Panc1 (cell line): ENCODE data around the gene ERCC5. TPM values are rescaled to one million over a fixed set of nuclear protein-coding genes. Genes with fewer than 3 reads are reported as not detected.

ENCODE experiments used
- ATAC-seq: fragments of 200-7000 bp; cut with Tn5 transposase; 2 replicates; pipeline ENCODE4 v1.9.1; 2020; ENCODE audit warnings: mild to moderate bottlenecking, moderate library complexity
- BruUV-seq: library from RNA; stranded (reverse); fragments of 400-500 nt; replicated peaks from 2 replicates; lab custom pipeline; 2021; lab: Mats Ljungman, UMichigan
- CTCF ChIA-PET: fragments of 300-600 bp; sonication (Branson Sonifier 250); formaldehyde crosslinking; loops from one replicate; lab custom pipeline; 2022; ENCODE audit warnings: antibody characterized with exemption; lab: Charles Lee
- POLR2A ChIA-PET: fragments of 300-600 bp; sonication (Branson Sonifier 250); formaldehyde crosslinking; loops from one replicate; lab custom pipeline; 2022; ENCODE audit warnings: antibody characterized with exemption; lab: Charles Lee
- DNase-seq: peaks from one replicate; pipeline ENCODE4 v3.0.0-alpha.2; 2010; ENCODE audit warnings: low read depth, low spot score
- H3K27ac ChIP-seq: 2 replicates; pipeline ENCODE4 v1.5.1; 2011; ENCODE audit warnings: mild to moderate bottlenecking, low read length, inconsistent platforms
- H3K27me3 ChIP-seq: fragments of 200-500 bp; sonication (Bioruptor generic); 2 replicates; pipeline ENCODE4 v1.6.0; 2014; ENCODE audit warnings: low read length, inconsistent platforms; ENCODE audit not compliant: control insufficient read depth, insufficient read depth
- H3K36me3 ChIP-seq: fragments of 200-500 bp; sonication (Bioruptor generic); 2 replicates; pipeline ENCODE4 v1.5.1; 2014; ENCODE audit warnings: inconsistent platforms, mild to moderate bottlenecking, low read length, moderate library complexity; ENCODE audit not compliant: control insufficient read depth, insufficient read depth
- H3K4me1 ChIP-seq: 2 replicates; pipeline ENCODE4 v1.5.1; 2011; ENCODE audit warnings: inconsistent platforms, mild to moderate bottlenecking, low read length, moderate library complexity; ENCODE audit not compliant: control insufficient read depth, insufficient read depth
- H3K4me3 ChIP-seq, 2 experiments: 2 replicates each; pipeline ENCODE4 v1.5.1; 2011 to 2012; ENCODE audit warnings: low read depth in 2 of 2, low read length in 2 of 2, mild to moderate bottlenecking in 2 of 2, inconsistent platforms in 1 of 2, moderate library complexity in 1 of 2
- H3K9me3 ChIP-seq: fragments of 200-500 bp; sonication (Bioruptor generic); 2 replicates; pipeline ENCODE4 v1.5.1; 2014; ENCODE audit warnings: low read depth, mild to moderate bottlenecking, inconsistent platforms, low read length, moderate library complexity; ENCODE audit not compliant: control insufficient read depth, insufficient read depth
- POLR2AphosphoS5 ChIP-seq: IDR thresholded peaks from 2 replicates; pipeline ENCODE4 v1.6.1; 2012; ENCODE audit warnings: mild to moderate bottlenecking, low read depth, low read length, moderate library complexity
- SIN3A ChIP-seq: IDR thresholded peaks from 2 replicates; pipeline ENCODE4 v1.6.1; 2012; ENCODE audit warnings: low read depth, mild to moderate bottlenecking, low read length, moderate library complexity, borderline replicate concordance; ENCODE audit not compliant: insufficient read depth
- TCF7L2 ChIP-seq: IDR thresholded peaks from 2 replicates; pipeline ENCODE4 v1.6.1; 2011; ENCODE audit warnings: mild to moderate bottlenecking, low read depth, low read length, inconsistent platforms
- in situ Hi-C: cut with HindIII; loops from 2 replicates; pipeline ENCODE4 v1.10.0; 2016; ENCODE audit warnings: low sequenced_read_pairs, low pct_unique_long_range_greater_than_20kb
- intact Hi-C: fragments of 100-400 bp; cut with micrococcal nuclease; formaldehyde crosslinking; loops from one replicate; pipeline ENCODE4 v1.10.0; 2022; ENCODE audit not compliant: unreplicated experiment
- total RNA-seq: library from RNA; stranded (reverse); gene quantifications from one replicate; pipeline ENCODE4 v1.2.1, GENCODE V29; 2021; ENCODE audit not compliant: unreplicated experiment
- TF ChIP-seq, protein P1 (sequence below), 2 experiments: IDR thresholded peaks; 2 replicates each; pipeline ENCODE4 v1.6.1; 2011 to 2012; ENCODE audit warnings: low read depth in 2 of 2, control low read depth in 1 of 2, low read length in 1 of 2, mild to moderate bottlenecking in 1 of 2, moderate library complexity in 1 of 2; ENCODE audit not compliant: insufficient read depth in 1 of 2
- TF ChIP-seq, protein P2 (sequence below): fragments of 450-650 bp; IDR thresholded peaks from 2 replicates; pipeline ENCODE4 v1.5.1; 2017; ENCODE audit warnings: mild to moderate bottlenecking

ERCC5 gene
- total RNA-seq, 1 experiment from 2014 or later = 19.6 TPM

DNA sequence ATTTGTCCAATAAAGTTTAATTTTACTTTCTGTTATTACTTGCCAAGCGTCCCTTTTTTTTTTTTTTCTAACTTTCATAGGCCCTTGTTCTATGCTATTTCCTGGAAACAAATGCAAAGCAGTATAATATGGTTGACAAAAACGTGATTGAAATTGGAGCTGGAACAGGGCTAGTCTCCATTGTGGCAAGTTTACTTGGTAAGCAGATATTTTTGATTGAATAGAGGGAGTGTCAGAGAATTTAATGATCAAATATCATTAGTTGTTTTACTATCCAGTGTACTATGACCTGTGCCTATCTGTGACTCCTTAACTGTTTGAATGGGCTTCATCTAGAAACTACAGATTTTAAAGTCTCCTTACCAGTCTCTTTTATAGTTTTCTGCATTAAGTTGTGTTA lies 46.7 kb downstream of the ERCC5 start:
- Histone ChIP-seq H3K27me3 (no peaks in the 10 kb centered on the region), H3K4me1 (no peaks in the 10 kb centered on the region), H3K9me3 (no peaks in the 10 kb centered on the region), H3K27ac (no peak overlapping the region), H3K4me3 (no peak overlapping the region), H3K36me3 (no peaks in the 10 kb centered on the region)
- ChIA-PET POLR2A (no interaction called here), CTCF (no interaction called here)
- DNase-seq (no peak), ATAC-seq (no peak)
- no TSS peak for BruUV-seq
- TF ChIP-seq SIN3A = no peak
- TF ChIP-seq TCF7L2 = no peak
- TF ChIP-seq, protein P1, sequence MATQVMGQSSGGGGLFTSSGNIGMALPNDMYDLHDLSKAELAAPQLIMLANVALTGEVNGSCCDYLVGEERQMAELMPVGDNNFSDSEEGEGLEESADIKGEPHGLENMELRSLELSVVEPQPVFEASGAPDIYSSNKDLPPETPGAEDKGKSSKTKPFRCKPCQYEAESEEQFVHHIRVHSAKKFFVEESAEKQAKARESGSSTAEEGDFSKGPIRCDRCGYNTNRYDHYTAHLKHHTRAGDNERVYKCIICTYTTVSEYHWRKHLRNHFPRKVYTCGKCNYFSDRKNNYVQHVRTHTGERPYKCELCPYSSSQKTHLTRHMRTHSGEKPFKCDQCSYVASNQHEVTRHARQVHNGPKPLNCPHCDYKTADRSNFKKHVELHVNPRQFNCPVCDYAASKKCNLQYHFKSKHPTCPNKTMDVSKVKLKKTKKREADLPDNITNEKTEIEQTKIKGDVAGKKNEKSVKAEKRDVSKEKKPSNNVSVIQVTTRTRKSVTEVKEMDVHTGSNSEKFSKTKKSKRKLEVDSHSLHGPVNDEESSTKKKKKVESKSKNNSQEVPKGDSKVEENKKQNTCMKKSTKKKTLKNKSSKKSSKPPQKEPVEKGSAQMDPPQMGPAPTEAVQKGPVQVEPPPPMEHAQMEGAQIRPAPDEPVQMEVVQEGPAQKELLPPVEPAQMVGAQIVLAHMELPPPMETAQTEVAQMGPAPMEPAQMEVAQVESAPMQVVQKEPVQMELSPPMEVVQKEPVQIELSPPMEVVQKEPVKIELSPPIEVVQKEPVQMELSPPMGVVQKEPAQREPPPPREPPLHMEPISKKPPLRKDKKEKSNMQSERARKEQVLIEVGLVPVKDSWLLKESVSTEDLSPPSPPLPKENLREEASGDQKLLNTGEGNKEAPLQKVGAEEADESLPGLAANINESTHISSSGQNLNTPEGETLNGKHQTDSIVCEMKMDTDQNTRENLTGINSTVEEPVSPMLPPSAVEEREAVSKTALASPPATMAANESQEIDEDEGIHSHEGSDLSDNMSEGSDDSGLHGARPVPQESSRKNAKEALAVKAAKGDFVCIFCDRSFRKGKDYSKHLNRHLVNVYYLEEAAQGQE (IDR thresholded peaks at IDR 0.05; ENCODE audit: insufficient read depth in 1 of 2, low read depth in 2 of 2, low read length in 1 of 2) = no peak
- TF ChIP-seq, protein P2, sequence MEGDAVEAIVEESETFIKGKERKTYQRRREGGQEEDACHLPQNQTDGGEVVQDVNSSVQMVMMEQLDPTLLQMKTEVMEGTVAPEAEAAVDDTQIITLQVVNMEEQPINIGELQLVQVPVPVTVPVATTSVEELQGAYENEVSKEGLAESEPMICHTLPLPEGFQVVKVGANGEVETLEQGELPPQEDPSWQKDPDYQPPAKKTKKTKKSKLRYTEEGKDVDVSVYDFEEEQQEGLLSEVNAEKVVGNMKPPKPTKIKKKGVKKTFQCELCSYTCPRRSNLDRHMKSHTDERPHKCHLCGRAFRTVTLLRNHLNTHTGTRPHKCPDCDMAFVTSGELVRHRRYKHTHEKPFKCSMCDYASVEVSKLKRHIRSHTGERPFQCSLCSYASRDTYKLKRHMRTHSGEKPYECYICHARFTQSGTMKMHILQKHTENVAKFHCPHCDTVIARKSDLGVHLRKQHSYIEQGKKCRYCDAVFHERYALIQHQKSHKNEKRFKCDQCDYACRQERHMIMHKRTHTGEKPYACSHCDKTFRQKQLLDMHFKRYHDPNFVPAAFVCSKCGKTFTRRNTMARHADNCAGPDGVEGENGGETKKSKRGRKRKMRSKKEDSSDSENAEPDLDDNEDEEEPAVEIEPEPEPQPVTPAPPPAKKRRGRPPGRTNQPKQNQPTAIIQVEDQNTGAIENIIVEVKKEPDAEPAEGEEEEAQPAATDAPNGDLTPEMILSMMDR = no peak
- TF ChIP-seq POLR2AphosphoS5 = no peak
- intact Hi-C loops = no loop called here
- in situ Hi-C loops = no loop called here

DNA sequence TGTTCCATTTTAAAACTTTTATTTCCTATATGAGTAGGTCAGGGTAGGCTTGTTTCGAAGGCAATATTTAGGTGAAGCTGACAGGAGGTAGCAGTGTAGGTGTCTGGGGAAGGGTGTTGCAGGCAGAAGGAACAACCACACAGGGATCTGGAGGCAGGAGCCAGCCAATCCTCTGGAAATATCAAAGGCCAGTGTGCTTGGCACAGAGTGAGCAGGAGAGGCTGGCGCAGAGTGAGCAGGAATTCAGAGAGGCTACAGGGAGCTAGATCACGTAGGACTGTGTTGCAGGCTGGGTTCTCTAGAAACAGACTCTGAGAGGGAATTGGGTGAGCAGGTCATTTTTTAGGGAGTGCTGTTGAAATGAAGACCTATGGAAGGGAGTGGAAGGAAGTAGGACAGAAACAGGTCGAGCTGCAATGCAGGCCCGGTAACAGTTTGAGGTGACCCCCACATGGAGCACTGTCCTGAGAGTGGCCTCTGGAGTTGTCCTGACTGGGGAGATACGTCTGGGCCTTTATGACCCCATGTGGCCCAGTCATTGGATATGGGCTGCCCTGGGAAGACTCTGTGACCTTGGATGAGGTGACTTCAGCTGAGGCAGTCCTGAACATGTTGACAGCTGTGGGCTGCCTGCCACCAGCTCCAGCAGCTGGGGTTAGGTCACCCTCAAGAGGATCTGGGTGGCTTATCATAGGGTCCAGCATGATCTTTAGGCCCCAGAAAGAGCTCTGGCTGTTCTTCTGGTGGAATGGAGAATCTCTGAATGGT lies 51.7 kb downstream of the ERCC5 start:
- H3K27me3 ChIP-seq = no peaks in the 10 kb centered on the region
- no peaks in the 10 kb centered on the region for H3K9me3 ChIP-seq
- no peaks in the 10 kb centered on the region for H3K36me3 ChIP-seq
- no peaks in the 10 kb centered on the region for H3K4me1 ChIP-seq
- BruUV-seq = no TSS peak
- in situ Hi-C loops = no loop called here
- no peak overlapping the region for H3K27ac ChIP-seq
- intact Hi-C loops = no loop called here
- H3K4me3 ChIP-seq = no peak overlapping the region
- DNase-seq (no peak), ATAC-seq (no peak)
- TF ChIP-seq POLR2AphosphoS5 (no peak), TCF7L2 (no peak), SIN3A (no peak)
- TF ChIP-seq, protein P2 = no peak
- TF ChIP-seq, protein P1 (IDR thresholded peaks at IDR 0.05; ENCODE audit: insufficient read depth in 1 of 2, low read depth in 2 of 2, low read length in 1 of 2) = no peak
- POLR2A ChIA-PET = no interaction called here
- CTCF ChIA-PET = no interaction called here
